ENCODE results near the gene TTC3. TPM values are rescaled to one million over a fixed set of nuclear protein-coding genes. Genes with fewer than 3 reads are reported as not detected.

The TTC3 gene
- total and polyA plus RNA-seq, 9 of the 15 experiments (the other 6 are each of a cell fraction or from before 2014, with no cell fraction given), result 17.5 to 92.0 (median 59.5) TPM

DNA sequence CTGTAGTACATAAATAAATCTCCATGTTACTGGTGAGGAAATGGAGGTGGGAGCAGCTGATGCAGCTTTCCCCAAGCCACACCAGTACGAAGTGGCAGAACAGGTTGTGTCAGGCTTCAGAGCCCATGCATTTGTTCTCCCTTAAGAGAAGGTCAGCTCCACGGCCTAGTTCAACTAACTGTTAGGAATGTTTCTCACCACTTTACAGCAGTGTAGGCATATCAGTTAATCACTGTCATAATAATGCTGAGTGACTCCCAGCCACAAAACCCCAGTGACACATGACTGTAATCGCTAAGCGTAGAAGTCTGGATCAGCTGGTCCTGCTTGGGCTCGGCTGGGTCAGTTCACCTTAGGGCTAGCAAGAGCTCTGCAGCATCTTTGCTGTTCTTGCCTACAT, 103.7 kb downstream of the TTC3 start (continued):
- peak; percentile 50; the same call in 1 of the 2 replicates for TF ChIP-seq PKNOX1 (IDR thresholded peaks at IDR 0.05)
- no peak for TF ChIP-seq ZNF830 (CRISPR knock-in tag; IDR thresholded peaks at IDR 0.05)
- TF ChIP-seq SFPQ (IDR thresholded peaks at IDR 0.05; ENCODE audit: low read depth, low read length), result no peak
- no peak for TF ChIP-seq ZNF282 (CRISPR knock-in tag; IDR thresholded peaks at IDR 0.05)
- TF ChIP-seq SMARCA5 (IDR thresholded peaks at IDR 0.05), result no peak
- TF ChIP-seq, protein P1, sequence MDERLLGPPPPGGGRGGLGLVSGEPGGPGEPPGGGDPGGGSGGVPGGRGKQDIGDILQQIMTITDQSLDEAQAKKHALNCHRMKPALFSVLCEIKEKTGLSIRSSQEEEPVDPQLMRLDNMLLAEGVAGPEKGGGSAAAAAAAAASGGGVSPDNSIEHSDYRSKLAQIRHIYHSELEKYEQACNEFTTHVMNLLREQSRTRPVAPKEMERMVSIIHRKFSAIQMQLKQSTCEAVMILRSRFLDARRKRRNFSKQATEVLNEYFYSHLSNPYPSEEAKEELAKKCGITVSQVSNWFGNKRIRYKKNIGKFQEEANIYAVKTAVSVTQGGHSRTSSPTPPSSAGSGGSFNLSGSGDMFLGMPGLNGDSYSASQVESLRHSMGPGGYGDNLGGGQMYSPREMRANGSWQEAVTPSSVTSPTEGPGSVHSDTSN (CRISPR knock-in tag; IDR thresholded peaks at IDR 0.05; ENCODE audit: low read depth), result no peak
- TF ChIP-seq, protein P1 (tag; conservative IDR thresholded peaks at IDR 0.05; ENCODE audit: low read depth), result peak; percentile 85
- no peak for TF ChIP-seq GABPB2 (CRISPR knock-in tag; conservative IDR thresholded peaks at IDR 0.05)
- TF ChIP-seq ZFX (CRISPR knock-in tag; IDR thresholded peaks at IDR 0.05), result no peak
- peak; percentile 53 for TF ChIP-seq EGR1 (conservative IDR thresholded peaks at IDR 0.05)
- no peak for TF ChIP-seq DNMT1 (IDR thresholded peaks at IDR 0.05)
